ENCODE data around the gene CNGA3. TPM values are rescaled to one million over a fixed set of nuclear protein-coding genes. Genes with fewer than 3 reads are reported as not detected.

Gene CNGA3
- total RNA-seq, 1 experiment from 2014 or later: not detected

- Histone ChIP-seq H2BK15ac (ENCODE audit: low read depth, low read length) (no peak overlapping the region), H3K23ac (ENCODE audit: insufficient read length, low read depth, low read length) (no peak overlapping the region), H3K27ac (ENCODE audit: insufficient read length, low read depth, low read length) (no peak overlapping the region), H3K27me3 (ENCODE audit: insufficient read depth, low read length) (no peaks in the 10 kb centered on the region), H3K4me1 (ENCODE audit: insufficient read depth, low read length) (no peaks in the 10 kb centered on the region), H3K9me3 (ENCODE audit: control insufficient read depth, low read depth, low read length) (no peaks in the 10 kb centered on the region), H3K9ac (ENCODE audit: extremely low read depth, insufficient read length, low read length) (no peak overlapping the region), H2BK5ac (ENCODE audit: insufficient read length, low read length) (no peak overlapping the region), H2BK120ac (ENCODE audit: low read depth, low read length, poor library complexity, severe bottlenecking) (no peak overlapping the region), H4K5ac (ENCODE audit: insufficient read length, low read depth, low read length) (no peak overlapping the region), H4K8ac (replicated peaks; ENCODE audit: insufficient read length, low read depth, low read length) (no peak overlapping the region), H2BK20ac (ENCODE audit: low read depth, low read length, poor library complexity, severe bottlenecking) (no peak overlapping the region), H3K14ac (ENCODE audit: insufficient read depth, low read length) (no peak overlapping the region), H3K4me2 (ENCODE audit: insufficient read depth, insufficient read length, low read length) (no peak overlapping the region), H3K23me2 (ENCODE audit: insufficient read length, low read depth, low read length, poor library complexity, severe bottlenecking) (no peaks in the 10 kb centered on the region), H4K91ac (ENCODE audit: insufficient read length, low read depth, low read length) (no peak overlapping the region), H3K56ac (ENCODE audit: insufficient read length, low read depth, low read length) (no peak overlapping the region), H3K79me1 (ENCODE audit: insufficient read depth, low read depth, low read length, poor library complexity, severe bottlenecking) (no peaks in the 10 kb centered on the region), H3K4ac (ENCODE audit: low read depth, low read length) (no peak overlapping the region), H3K79me2 (ENCODE audit: insufficient read depth, low read length) (no peaks in the 10 kb centered on the region), H2AFZ (ENCODE audit: low read length) (no peak overlapping the region), H2BK12ac (ENCODE audit: insufficient read length, low read depth, low read length) (no peak overlapping the region), H3T11ph (ENCODE audit: low read length) (no peak overlapping the region), H3K18ac (ENCODE audit: insufficient read length, low read depth, low read length) (no peak overlapping the region), H2AK5ac (ENCODE audit: insufficient read length, low read length) (no peak overlapping the region), H4K20me1 (ENCODE audit: control insufficient read depth, insufficient read depth, insufficient read length) (no peaks in the 10 kb centered on the region)
- Mint-ChIP-seq H3K4me1 (peaks cover 29 to 40% of the 10 kb centered on the region in 2 experiments), H3K36me3 (ENCODE audit: insufficient read depth in 1 of 3, low read depth in 3 of 3) (no peaks in the 10 kb centered on the region; a peak in 1 of 7 replicates), H3K27me3 (ENCODE audit: low read depth) (peaks cover 24% of the 10 kb centered on the region), H3K4me3 (no peak overlapping the region; a peak in 1 of 5 replicates), H3K9me3 (no peaks in the 10 kb centered on the region), H3K27ac (no peak overlapping the region)
- WGBS (ENCODE audit: extremely low coverage, insufficient read length, low lambda C conversion rate): no CpG with 5 or more reads among the region's 6 CpGs
- TF ChIP-seq, protein P1, sequence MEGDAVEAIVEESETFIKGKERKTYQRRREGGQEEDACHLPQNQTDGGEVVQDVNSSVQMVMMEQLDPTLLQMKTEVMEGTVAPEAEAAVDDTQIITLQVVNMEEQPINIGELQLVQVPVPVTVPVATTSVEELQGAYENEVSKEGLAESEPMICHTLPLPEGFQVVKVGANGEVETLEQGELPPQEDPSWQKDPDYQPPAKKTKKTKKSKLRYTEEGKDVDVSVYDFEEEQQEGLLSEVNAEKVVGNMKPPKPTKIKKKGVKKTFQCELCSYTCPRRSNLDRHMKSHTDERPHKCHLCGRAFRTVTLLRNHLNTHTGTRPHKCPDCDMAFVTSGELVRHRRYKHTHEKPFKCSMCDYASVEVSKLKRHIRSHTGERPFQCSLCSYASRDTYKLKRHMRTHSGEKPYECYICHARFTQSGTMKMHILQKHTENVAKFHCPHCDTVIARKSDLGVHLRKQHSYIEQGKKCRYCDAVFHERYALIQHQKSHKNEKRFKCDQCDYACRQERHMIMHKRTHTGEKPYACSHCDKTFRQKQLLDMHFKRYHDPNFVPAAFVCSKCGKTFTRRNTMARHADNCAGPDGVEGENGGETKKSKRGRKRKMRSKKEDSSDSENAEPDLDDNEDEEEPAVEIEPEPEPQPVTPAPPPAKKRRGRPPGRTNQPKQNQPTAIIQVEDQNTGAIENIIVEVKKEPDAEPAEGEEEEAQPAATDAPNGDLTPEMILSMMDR (conservative IDR thresholded peaks at IDR 0.05): no peak
- no peak for DNase-seq
Observed at GRCh38 chr2:98378196-98378595, 31.9 kb downstream of the CNGA3 start.
